GM21825 (cell line): ENCODE results near the gene TMEM256.
A peak's percentile ranks its signal among the peaks of the same experiment; 100 is the strongest.

ENCODE experiments used
- ATAC-seq: cut with Tn5 transposase; IDR thresholded peaks from one replicate; pipeline ENCODE4 v1.9.1; 2021; ENCODE audit warnings: mild to moderate bottlenecking, moderate library complexity; ENCODE audit not compliant: unreplicated experiment

TMEM256 gene

DNA sequence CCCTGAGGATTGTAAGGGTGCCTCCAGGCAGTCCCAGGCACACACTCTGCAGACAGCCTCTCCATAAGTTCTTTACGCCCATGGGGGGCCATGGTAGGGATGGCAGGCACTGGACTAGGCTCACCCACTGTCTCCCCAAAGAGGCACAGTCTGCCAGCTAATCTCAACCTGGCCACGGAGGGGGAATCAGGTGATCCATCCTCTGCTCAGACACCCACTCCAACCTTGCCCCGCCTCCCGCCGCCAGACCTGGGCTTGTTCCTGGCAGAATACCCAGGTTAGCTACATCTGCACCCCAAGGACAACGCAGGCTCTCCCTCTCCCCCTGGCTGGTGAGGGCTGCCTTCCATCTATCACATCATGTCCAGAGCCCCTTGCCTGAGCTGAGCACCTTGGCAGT lies 5.0 kb upstream of the TMEM256 start:
- no peak for ATAC-seq

DNA sequence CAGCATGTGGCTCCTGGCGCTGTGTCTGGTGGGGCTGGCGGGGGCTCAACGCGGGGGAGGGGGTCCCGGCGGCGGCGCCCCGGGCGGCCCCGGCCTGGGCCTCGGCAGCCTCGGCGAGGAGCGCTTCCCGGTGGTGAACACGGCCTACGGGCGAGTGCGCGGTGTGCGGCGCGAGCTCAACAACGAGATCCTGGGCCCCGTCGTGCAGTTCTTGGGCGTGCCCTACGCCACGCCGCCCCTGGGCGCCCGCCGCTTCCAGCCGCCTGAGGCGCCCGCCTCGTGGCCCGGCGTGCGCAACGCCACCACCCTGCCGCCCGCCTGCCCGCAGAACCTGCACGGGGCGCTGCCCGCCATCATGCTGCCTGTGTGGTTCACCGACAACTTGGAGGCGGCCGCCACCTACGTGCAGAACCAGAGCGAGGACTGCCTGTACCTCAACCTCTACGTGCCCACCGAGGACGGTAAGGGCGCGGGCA lies 4.4 kb upstream of the TMEM256 start:
- no peak for ATAC-seq

DNA sequence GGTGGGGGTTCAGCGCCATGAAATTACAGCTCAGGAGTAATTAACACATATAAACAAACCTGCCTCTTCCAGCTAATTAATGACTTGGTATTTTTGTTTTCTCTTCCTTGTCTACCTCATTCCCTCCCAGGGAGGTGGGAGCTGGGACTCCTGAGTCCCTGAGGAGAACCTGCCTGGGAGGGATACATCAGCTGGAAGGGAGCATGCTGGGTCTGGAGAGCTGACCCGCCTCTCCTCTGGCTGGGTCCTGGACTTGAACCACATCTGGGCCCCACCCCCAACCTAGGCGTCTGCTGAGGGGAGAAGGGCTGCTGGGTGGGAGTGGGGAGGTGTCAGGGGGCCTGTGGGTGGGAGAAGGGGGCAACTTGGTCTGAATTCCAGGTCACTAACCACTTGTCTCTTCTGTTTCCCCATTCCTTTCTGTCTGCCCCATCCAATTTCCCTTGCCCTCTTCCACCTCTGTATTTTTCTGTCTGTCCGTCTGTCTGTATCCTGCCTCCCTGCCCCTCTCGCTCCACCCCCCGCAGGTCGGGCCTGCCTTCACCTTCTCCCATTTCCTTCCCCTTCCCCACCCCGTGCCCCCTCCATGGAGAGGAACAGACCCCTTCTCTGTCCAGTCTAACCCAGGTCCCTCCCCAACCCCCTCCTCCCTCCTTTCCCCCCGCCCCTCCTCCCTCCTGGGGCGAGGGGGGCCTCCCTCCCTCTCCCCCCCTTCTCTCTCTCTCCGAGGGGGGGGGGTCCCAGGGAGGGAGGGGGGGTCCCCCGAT lies 3.8 kb upstream of the TMEM256 start, which contains the start of gene NLGN2:
Gene NLGN2 (plus strand): TSS at position 361 of the 767 bp plus-strand sequence. CDS start 411 bp downstream, outside the sequence.
- no peak for ATAC-seq

GRCh38 chr17:7407082-7407481 lies 3.2 kb upstream of the TMEM256 start:
- ATAC-seq, result no peak

GRCh38 chr17:7406235-7406825 lies 2.4 kb upstream of the TMEM256 start:
- no peak for ATAC-seq

- ATAC-seq, result no peak
Measured at GRCh38 chr17:7405350-7406234, 1.7 kb upstream of the TMEM256 start.

DNA sequence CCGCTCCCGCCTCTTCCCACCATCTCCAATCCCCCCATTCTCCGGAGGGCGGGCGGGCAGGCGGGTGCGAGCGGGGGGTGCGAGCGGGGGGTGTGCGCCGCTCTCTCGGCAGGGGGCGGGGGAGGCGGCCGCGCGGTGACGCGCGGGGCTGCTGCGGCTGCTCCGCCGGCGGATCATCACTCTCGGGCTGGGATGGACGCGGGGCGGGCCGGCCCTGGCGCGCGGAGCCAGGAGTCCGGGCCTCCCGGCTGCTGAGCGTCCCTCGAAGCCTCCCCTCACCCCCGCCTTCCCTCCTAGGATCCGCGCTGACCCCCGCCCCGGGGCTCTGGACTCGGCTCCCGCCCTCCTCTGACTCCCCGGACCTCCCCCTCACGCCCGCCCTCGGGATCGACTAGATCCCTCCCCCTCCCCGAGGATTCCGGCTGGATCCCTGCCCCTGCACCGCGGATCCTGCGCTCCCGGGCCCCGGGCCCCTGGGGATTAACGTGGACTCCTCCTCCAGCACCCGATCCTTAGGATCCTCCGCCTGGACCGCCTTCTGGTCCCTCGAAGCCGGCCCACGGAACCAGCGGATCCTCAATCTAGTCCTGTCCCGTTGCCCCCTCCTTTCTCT lies 946 bp upstream of the TMEM256 start:
- ATAC-seq, result peak; percentile 7

DNA sequence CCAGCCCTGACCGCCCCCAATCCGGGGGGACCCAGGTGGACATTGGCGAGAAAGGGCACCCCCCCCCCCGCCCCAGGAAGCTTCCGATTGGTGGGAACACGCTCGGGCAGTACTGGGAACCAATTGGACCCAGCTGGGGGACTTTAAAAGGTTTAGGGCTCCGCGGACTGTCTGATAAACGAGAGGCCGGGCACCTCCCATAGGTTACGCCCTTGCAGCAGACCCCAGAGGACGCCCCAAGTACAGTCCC lies 245 bp downstream of the TMEM256 start:
- no peak for ATAC-seq

DNA sequence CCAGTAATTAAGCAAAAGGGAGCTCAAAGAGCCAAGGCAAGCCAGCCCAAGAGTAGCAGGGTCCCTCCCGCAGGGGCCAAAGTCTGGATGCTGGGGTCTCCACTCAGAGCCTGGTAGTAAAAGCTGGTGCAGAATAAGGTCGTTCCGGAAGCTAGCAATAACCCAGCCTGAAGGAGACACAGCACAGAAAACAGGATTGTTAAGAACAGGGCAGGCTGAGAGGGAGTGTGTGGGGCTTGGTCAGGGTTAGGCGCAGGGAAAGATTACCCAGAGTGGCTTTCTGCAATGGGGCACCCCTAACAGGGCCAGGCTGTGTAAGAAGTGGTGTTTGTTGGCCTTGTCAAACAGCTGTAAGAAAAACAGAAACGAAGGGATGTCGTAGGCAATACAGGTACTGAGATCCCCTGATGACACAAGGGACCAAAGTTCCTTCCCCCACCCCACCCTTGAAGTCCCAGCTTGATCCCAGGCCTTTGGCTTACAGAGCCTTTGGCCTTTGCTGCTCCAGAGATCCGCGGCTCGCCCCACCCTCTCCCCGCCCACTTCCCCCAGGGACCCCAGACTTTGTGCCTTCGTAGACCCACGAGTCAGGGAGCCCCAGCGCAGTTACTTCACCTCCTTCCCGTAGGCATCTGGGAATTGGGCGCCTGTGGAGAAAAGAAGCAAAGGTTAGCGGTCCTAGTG lies 712 bp downstream of the TMEM256 start:
- ATAC-seq, result no peak

GRCh38 chr17:7398612-7399011 lies 5.3 kb downstream of the TMEM256 start:
- ATAC-seq, result no peak

DNA sequence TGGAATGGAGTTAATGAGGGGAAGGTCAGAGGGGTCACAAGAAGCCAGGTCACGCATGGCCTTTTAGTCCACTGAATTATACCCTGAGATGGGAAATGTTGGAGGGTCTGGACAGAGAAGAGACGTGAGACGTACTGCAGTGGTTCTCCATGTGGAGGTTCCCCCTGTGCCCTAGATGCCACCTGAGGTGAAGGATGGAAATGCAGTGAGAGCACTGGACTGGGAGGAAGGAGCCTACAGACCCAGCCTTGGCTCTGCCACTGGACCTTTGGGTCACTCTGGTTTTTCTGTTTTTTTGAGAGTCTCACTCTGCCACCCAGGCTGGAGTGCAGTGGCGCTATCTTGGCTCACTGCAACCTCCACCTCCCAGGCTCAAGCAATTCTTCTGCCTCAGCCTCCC lies 7.8 kb downstream of the TMEM256 start:
- no peak for ATAC-seq

DNA sequence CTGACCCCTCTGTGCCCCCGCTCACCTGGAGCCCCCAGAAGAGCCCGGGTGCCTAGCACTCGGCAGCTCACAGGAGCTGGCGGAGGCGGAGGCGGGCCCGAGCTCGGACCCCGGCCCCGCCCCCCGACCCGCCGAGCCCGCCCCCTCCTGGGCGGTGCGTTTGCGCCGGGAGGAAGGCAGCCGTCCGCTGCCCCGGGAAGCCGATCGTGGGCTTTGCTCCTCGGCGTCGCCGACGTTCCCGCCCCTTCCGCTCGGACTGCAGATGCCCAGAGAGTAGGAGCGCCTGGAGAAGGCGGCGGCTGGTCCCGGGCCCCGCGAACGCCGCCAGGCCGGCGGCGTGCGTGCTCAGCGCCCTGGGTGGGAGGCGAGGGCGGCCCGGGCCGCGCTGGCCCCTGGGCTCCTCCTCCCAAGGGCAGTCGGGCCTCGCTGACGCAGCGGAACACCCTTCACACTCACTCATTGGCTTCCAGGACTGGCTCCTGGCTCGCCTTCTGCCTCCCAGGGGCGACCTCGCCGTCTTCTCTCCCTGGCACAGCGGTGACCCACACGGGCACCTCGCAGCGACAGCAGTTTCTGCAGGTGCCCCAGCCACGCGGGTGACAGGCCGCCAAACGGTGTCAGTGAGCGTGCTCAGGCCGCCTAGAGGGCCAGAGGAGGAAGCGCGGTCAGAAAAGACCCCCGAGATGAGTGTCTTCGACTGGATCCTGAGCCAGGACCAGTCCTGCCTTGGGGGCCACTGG lies 9.3 kb downstream of the TMEM256 start, which contains the start of gene PLSCR3:
Gene PLSCR3 (minus strand): TSS at position 74 of the 740 bp plus-strand sequence. CDS start 415 bp downstream, outside the sequence.
- peak; percentile 67 for ATAC-seq

- ATAC-seq, result peak; percentile 45
Measured at GRCh38 chr17:7393613-7394451, 10.1 kb downstream of the TMEM256 start.

- no peak for ATAC-seq
Measured at GRCh38 chr17:7392696-7393612, 10.9 kb downstream of the TMEM256 start.

DNA sequence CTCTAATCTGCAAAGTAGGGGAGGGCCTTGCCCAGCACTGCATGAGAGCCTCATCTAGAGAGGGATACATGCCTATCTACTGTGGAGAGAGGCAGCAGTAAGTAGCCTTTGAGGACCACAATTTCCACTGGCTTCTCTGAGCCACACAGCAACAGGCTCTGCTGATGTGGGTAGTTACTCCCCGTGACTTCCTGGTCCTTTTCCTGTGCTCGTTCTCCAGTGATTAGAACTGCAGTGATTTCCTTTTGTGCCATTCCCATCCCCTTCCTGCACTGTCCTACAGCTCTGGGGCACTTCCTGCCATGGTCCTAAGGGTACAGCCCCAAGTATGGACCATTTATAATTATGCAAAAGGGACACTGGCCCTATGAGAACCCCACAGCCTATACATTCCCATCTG lies 12.6 kb downstream of the TMEM256 start:
- no peak for ATAC-seq

GRCh38 chr17:7389924-7390910 lies 13.7 kb downstream of the TMEM256 start:
- no peak for ATAC-seq

- ATAC-seq, result no peak
Measured at GRCh38 chr17:7388856-7389255, 15.0 kb downstream of the TMEM256 start.
